ENCODE data around the gene MAPK11.

MAPK11 gene

GRCh38 chr22:50280708-50281383 lies 10.7 kb upstream of the MAPK11 start:
- no peak overlapping the region for H3K4me3 ChIP-seq (ENCODE audit: low read length)
- TF ChIP-seq CTCF (conservative IDR thresholded peaks at IDR 0.05; ENCODE audit: low read length) = no peak
- DNase-seq (ENCODE audit: low read depth) = no peak

GRCh38 chr22:50280022-50280707 lies 10.0 kb upstream of the MAPK11 start:
- no peak for DNase-seq (ENCODE audit: low read depth)
- no peak for TF ChIP-seq CTCF (conservative IDR thresholded peaks at IDR 0.05; ENCODE audit: low read length)
- no peak overlapping the region for H3K4me3 ChIP-seq (ENCODE audit: low read length)

DNA sequence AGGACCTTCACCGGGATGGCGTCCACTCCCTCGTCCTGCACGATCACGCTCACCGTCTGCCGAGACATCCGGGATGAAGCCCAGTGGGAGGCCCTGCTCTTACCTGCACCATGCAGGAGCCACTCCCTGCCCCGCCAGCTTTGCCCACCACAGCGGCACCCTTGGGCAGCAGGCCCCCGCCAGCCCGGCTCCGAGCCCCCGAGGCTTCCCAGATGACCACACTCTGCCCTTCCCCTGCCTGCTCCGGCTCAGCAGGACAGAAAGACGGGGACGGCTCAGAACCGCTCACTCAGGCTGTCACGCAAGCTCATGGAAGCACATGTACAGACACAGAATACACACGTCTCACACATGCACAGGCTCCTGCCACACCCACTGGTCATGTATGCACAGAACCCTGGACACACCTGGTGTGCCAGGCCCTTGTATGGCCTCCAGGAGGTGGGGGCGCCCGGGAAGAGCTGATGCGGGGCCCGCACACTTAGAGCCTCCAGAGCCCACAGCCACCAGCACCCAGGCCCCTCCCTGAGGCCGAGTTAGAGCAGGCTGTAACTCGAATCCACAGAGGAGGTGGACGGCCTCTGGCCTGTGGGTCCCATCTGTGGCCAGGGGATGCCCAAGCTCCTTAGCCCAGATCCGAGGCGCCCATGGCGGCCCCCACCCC lies 8.9 kb upstream of the MAPK11 start:
- no peak for DNase-seq (ENCODE audit: low read depth)
- TF ChIP-seq CTCF (conservative IDR thresholded peaks at IDR 0.05; ENCODE audit: low read length) = no peak
- no peak overlapping the region for H3K4me3 ChIP-seq (ENCODE audit: low read length)

- H3K4me3 ChIP-seq (ENCODE audit: low read length) = no peak overlapping the region
- DNase-seq (ENCODE audit: low read depth) = no peak
- TF ChIP-seq CTCF (conservative IDR thresholded peaks at IDR 0.05; ENCODE audit: low read length) = no peak
Measured at GRCh38 chr22:50278461-50278860, 8.3 kb upstream of the MAPK11 start.

DNA sequence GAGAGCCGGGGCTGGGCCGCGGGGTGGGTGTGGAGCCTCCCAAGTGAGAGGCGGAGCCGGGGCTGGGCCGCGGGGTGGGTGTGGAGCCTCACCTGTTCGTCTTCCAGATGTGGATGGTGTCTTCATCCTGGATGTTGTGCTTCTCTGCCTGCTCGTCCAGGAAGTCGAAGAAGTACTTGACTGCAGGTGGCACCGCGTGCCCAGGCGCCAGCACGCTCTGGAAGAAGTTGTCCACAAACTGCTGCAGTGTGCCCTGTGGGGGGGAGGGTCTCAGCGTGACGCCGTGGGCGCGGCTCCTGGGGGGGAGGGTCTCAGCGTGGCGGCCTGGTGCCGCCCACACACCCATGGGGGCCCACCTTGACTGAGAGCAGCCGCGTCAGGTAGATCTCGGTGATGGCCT lies 7.6 kb upstream of the MAPK11 start:
- DNase-seq (ENCODE audit: low read depth) = no peak
- TF ChIP-seq CTCF (conservative IDR thresholded peaks at IDR 0.05; ENCODE audit: low read length) = no peak
- H3K4me3 ChIP-seq (ENCODE audit: low read length) = no peak overlapping the region

DNA sequence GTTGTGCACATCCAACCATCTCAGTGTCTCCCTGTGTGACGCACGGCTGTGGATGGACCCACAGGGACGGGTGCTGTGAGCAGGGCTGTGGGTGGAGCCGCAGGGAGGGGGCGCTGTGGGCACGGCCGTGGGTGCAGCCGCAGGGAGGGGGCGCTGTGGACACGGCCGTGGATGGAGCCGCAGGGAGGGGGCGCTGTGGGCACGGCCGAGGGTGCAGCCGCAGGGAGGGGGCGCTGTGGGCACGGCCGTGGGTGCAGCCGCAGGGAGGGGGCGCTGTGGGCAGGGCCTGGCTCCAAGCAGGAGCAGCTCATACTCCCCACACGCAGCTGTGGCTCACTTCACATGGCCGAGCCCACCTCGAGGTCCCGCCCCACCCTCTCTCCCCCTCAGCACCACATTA lies 6.0 kb upstream of the MAPK11 start:
- DNase-seq (ENCODE audit: low read depth) = peak; percentile 75
- peak; percentile 32 for TF ChIP-seq CTCF (conservative IDR thresholded peaks at IDR 0.05; ENCODE audit: low read length)
- no peak overlapping the region for H3K4me3 ChIP-seq (ENCODE audit: low read length)

Measured in AG10803 (cell line).